ENCODE results near the gene LBHD2. TPM values are rescaled to one million over a fixed set of nuclear protein-coding genes. Genes with fewer than 3 reads are reported as not detected.

The LBHD2 gene
- total RNA-seq, 6 experiments from 2014 or later, result not detected

GRCh38 chr14:103065861-103066260 is 18.1 kb upstream of the LBHD2 start:
- ATAC-seq (no peak), DNase-seq (no peak)
- Histone ChIP-seq H3K36me3 (no peaks in the 10 kb centered on the region), H3K27ac (no peak overlapping the region), H3K4me1 (no peaks in the 10 kb centered on the region), H3K9me3 (no peaks in the 10 kb centered on the region), H3K4me3 (no peak overlapping the region), H3K27me3 (no peaks in the 10 kb centered on the region)
- WGBS (ENCODE audit: insufficient coverage, low coverage, low lambda C conversion rate, missing lambda C conversion rate), result 78% methylated on average over 5 of the region's 7 CpGs
- intact Hi-C loops (cut with DNase I), result no loop called here
- TF ChIP-seq POLR2A (IDR thresholded peaks at IDR 0.05) (no peak), CTCF (IDR thresholded peaks at IDR 0.05) (no peak)

- TF ChIP-seq CTCF (IDR thresholded peaks at IDR 0.05), result no peak
- TF ChIP-seq POLR2A (IDR thresholded peaks at IDR 0.05), result no peak
- DNase-seq, result peak in 1 of 3 donors; percentile 65
- intact Hi-C loops (cut with DNase I), result no loop called here
- Histone ChIP-seq H3K4me3 (no peak overlapping the region), H3K4me1 (no peaks in the 10 kb centered on the region), H3K27ac (no peak overlapping the region), H3K9me3 (no peaks in the 10 kb centered on the region), H3K36me3 (no peaks in the 10 kb centered on the region), H3K27me3 (no peaks in the 10 kb centered on the region)
- WGBS (ENCODE audit: insufficient coverage, low coverage, low lambda C conversion rate, missing lambda C conversion rate), result 80% methylated on average over 4 of the region's 9 CpGs
- ATAC-seq, result peak; percentile 30 to 56 (median 46)
These were observed 17.6 kb upstream of the LBHD2 start for GRCh38 chr14:103066399-103066798.

GRCh38 chr14:103067231-103067954 is 16.6 kb upstream of the LBHD2 start:
- TF ChIP-seq CTCF (IDR thresholded peaks at IDR 0.05) (no peak), POLR2A (IDR thresholded peaks at IDR 0.05) (no peak)
- WGBS (ENCODE audit: insufficient coverage, low coverage, low lambda C conversion rate, missing lambda C conversion rate), result 85% methylated on average over 7 of the region's 8 CpGs
- intact Hi-C loops (cut with DNase I), result no loop called here
- Histone ChIP-seq H3K4me1 (no peaks in the 10 kb centered on the region), H3K4me3 (no peak overlapping the region), H3K9me3 (no peaks in the 10 kb centered on the region), H3K27ac (no peak overlapping the region), H3K27me3 (no peaks in the 10 kb centered on the region), H3K36me3 (no peaks in the 10 kb centered on the region)
- ATAC-seq, result no peak
- no peak for DNase-seq

GRCh38 chr14:103068351-103069073 is 15.5 kb upstream of the LBHD2 start:
- no peaks in the 10 kb centered on the region for H3K4me1 ChIP-seq
- 80% methylated on average over 13 of the region's 22 CpGs for WGBS (ENCODE audit: insufficient coverage, low coverage, low lambda C conversion rate, missing lambda C conversion rate)
- DNase-seq (no peak), ATAC-seq (no peak)
- no peaks in the 10 kb centered on the region for H3K36me3 ChIP-seq
- no peaks in the 10 kb centered on the region for H3K9me3 ChIP-seq
- H3K4me3 ChIP-seq, result no peak overlapping the region
- no peak overlapping the region for H3K27ac ChIP-seq
- TF ChIP-seq CTCF (IDR thresholded peaks at IDR 0.05) (no peak), POLR2A (IDR thresholded peaks at IDR 0.05) (no peak)
- intact Hi-C loops (cut with DNase I), result no loop called here
- no peaks in the 10 kb centered on the region for H3K27me3 ChIP-seq

Data from right lobe of liver (tissue), 6 donors.